GM18502 (cell line): ENCODE results near the gene LBH.

ENCODE experiments used
- ATAC-seq: cut with Tn5 transposase; IDR thresholded peaks from one replicate; pipeline ENCODE4 v1.9.1; 2021; ENCODE audit warnings: mild to moderate bottlenecking; ENCODE audit not compliant: unreplicated experiment, poor library complexity

Gene LBH

DNA sequence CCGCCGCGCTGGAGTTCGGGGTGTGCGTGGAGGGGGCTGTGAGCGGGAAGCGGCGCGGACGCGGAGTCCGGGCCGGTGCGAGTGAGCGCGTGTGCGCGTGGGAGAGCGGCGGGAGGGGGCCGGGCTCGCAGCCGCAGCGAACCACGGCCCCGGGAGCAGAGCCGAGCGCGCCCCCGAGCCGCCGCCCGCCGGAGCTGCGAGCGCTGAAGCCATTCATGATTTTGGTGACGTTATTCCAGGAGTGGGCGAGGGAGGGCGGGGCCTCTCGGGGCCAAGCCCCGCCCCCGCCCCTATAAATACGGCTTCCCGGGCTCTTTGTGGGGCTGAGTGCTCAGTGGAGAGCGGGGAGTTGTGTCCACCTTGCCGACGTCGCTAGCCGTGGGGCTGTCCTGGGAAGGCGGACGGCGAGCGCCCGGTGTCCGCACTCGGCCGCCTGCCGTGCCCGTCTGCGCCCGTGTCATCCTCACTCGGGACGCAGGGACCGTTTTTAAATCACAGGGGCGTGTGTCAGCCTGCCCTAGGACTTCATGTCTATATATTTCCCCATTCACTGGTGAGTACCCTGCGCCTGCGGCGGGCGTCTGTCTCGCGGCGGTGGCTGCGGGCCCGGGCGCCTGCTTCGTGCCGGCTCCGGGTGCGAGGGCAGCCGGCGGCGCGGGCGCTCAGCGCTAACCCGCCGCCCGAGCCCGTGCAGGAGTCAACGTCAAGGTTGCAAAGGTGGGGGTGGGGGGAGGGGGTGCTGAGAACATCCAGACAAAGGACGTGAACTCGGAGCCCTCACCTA is at the start of gene LBH:
Gene LBH (plus strand): TSS at position 323 of the 784 bp plus-strand sequence. CDS start 205 bp downstream, at position 528.
- peak; percentile 50 for ATAC-seq

DNA sequence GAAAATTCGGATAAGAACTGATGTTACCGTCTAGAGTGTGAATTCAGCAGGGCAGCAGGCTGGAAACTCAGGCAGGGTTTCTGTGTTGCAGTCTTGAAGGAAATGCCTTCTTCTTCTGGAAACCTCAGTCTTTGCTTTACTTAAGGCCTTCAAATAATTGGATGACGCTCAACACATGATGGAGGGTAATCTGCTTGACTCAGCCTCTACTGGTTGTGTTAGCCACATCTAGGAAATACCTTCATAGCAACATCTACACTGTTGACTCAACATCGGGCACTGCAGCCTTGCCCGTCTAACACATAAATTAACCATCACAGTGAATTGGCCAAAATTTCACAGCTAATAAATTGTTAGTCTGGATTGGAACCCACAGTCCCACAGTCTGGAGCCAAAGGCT is 47.3 kb upstream of the LBH start:
- ATAC-seq = no peak

DNA sequence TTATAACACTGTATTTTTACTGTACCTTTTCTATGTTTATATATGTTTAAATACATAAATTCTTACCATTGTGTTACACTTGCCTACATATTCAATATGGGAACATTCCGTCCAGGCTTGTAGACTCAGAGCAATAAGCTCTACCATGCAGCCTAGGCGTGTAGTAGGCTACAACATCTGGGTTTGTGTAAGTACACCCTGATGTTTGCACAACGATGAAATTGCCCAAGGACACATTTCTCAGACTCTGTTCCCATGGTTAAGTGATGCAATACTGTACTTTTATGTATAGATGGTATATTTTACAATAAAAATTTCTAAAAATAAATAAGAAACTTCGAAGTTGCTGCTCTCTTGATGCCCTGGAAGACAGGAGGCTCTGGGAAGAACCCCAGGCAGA is 46.2 kb upstream of the LBH start:
- ATAC-seq = no peak

DNA sequence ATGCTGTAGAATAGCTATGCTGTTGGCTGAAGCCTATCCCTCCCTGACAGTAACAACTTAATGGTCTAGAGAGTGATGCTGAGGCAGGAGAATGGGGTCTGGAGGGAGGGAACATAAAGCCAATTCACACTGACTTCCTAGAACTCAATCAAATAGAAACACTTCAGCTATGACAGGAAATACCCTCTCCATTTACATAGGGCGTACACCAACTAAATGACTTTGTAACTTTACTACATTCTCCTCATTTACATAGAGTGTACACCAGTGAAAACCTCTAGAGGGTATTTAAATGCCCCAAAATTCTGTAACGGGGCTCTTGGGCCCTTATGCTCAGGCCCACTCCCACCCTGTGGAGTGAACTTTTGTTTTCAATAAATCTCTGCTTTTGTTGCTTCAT is 43.0 kb upstream of the LBH start:
- ATAC-seq = no peak

DNA sequence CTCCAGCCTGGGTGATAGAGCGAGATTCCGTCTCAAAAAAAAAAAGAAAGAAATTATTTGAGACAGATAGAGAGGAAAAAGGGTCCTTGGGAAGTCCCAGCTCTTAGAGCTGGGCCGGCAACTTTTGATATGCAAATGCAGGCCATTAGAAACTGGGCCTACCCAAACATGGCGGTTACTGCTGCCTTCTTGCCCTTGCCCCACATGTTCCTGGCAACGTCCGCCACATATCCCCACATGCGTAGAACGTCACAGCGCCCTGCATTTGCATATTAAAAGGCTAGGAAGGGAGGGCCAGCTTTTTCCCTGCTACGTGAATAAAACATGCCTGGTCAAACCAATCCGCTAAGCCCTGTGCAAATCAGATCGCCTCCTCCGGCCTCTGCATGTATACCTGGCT is 40.7 kb upstream of the LBH start:
- no peak for ATAC-seq

DNA sequence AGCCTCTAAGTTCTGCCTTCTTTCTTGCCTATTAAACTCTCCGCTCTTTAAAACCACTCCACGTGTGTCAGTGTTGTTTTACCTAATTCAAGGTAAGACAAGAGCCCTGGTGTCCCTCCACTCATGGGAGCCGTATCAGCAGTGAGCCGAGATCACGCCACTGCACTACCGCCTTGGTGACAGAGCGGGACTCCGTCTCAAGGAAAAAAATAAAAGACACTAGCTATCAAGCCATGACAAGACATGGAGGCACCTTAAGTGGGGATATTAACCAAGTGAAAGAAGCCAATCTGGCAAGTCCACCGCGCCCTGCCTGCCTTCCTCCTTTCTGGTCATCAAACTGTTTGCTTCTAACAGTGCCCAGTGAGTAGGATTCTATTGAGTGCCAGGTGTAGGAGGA is 40.2 kb upstream of the LBH start:
- no peak for ATAC-seq

DNA sequence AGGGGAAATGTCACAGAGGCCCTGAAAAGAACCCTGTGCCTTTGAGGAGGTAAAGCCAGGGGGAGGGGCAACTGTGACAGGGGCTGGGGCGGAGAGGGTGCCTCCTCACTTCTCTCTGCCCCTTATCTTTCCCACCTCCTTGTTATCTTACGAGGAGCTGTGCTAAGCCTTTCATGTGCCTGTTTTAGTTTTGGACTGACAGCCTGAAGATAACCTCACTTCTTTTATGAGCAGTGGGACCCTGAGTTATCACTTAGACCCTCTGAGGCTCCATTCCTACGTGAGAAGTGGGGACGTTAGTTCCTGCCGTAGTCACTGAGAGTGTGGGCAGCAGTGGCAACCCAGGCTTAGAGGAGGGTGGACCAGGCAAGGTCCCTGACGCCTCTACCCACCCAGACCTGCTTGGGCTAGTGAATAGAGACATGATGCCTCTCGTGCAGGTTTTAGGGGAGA is 39.5 kb upstream of the LBH start:
- ATAC-seq = no peak

DNA sequence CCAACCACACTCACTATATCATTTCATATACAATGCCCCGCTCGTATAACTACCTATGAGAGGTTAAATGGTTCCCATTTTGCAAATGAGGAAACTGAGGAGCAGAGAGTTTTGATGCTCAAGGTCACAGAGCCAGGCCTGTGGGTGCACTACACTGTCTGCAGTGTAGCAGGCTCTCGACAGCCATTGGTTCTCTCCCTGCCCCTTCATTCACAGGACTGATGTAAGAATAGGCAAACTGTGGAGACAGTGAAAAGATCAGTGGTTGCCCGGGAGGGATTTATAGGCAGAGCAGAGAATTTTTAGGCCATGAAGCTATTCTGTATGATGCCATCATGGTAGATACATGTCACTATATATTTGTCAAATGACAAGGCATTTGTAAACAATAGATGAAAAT is 39.0 kb upstream of the LBH start:
- ATAC-seq = no peak

DNA sequence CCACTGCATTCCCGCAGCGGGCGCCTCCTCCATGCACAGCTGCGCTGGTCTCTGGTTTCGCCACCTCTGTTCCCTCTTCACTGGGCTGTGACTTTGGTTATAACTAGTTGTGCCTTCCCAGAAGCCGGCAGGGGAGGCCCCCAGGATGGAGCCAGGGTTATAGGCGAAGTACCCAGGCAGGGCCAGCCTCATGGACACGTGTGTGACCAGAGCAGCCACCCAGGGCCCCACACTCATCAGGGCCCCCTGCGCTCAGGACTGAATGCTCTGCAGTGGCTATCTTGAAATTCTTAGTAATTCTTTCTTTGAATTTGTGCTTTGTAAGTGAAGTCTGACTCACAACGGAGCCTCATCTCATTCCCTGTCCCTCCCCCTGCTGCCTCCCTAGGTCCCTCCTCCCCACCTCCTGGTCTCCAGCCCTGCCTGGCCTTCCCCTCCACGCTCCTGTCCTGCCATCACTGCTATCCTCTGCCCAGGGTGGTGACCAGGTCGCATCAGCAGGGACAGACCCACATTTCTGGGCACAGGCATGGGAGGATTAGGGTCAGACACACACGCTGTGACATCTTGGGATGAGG is 38.1 kb upstream of the LBH start:
- no peak for ATAC-seq

DNA sequence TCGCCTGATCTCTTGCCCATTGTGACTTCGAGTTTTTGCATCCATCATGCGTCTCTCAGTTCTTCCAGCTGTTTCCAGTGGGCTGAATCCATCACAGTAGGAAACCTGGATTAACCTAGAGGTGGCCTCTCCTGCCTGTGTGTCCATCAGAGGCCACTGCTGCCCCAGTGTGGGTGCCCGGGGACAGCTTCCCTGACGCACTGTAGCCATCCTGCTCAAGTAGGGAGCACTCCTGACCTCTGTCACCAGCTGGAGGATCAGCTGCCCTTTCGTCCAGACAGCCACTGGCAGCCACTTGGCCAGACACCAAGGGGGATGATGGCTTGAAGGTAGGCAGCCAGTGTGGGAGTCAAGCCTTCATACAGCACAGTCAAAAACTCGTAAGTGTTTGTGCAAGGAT is 36.9 kb upstream of the LBH start:
- no peak for ATAC-seq

DNA sequence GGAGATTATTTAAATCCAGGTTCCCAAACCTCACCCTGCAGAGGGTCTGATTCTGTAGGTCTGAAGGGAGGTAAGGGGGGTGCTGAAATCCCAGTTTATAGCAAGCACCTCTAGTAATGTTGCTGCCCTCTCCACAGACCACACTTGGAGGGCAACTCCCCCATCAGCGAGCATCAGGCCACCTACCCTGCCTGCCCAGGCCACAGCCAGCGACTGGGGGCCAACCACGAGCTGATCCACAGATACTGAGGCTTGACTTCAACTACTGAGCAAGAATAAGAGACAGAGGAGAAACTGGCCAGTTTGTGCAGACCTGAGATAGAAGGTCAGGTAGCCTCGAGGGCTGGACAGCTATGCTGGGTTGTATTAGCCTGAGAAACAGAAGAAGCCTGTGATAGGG is 36.3 kb upstream of the LBH start:
- no peak for ATAC-seq

DNA sequence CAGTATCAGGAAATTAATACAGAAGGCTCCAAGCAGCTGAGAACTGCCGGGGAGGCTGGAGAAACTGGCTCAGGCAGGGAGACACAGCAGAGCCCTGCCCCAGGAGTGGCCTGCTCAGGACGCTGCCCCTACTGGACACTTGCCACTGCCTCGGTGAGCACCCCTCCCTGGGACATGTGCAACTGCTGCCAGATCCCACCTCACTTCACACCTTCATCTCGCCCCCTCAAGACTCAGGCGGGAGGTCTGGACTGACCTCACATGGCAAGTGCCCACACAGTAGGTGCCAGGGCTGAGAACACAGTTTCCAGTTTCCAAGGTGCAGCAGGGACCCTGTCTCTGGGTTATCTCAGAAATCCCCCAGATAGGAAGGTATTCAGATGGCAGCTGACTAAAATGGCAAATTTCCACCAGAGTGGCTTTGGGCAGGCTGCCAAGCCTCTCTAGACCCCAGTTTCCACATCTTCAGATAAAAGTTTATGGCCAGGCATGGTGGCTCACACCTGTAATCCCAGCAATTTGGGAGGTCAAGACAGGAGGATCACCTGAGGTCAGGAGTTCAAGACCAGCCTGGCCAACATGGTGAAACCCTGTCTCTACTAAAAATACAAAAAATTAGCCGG is 33.7 kb upstream of the LBH start:
- no peak for ATAC-seq

DNA sequence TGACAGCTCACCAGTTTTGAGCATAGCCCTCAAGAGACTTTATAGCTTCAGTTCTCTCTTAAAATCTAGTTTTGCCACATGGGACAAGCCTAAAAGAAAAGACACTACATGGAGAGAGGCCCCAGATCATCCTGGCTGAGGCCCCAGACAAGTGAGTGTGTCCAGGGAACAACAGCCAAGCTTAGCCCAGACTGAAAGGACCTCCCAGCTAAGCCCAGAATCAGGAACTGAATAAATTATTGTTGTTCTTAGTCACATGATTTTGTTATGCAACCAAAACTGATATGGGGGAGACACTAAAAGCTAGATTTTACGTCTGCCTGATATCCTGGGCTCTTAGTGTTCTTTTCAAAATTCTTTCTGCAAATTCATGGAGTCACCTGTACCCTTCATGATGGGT is 29.3 kb upstream of the LBH start:
- no peak for ATAC-seq

DNA sequence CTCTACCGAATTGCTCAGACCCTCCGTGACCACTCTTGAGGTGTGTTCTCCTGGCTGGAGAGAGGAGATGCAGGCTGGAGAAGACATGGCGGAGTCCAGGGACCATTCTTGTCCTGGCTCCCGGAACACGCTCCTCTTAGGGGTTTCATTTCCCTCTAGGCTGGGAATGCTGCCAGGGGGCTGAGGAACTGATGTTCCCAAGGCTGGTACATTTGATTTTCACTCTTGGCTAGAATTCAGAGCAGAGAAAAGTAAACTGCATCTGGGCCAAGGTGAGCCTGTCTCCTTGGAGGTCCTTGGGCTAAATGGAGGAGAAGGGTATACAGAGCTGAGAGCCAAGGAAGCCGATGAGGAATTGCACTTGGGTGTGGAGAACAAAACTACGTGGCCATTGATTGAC is 28.2 kb upstream of the LBH start:
- ATAC-seq = no peak

DNA sequence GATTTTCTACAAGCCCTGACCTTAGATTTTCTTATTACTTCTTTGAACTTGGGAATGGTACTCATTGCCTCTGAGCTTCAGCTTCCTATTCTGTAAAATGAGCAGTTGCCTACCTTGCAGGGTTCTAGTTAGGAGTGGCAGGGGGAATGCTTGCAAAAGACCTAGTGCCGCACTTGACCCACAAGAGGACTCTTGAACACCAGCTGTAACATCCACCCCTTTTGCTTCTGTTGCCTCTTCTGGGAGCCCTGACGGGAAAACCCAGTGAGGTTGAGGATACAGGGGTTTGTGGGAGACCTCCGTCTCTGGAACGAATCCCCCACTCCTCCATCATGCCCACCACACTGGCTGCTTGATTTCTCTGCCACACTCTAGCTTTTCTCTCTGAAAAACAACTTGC is 27.1 kb upstream of the LBH start:
- no peak for ATAC-seq

DNA sequence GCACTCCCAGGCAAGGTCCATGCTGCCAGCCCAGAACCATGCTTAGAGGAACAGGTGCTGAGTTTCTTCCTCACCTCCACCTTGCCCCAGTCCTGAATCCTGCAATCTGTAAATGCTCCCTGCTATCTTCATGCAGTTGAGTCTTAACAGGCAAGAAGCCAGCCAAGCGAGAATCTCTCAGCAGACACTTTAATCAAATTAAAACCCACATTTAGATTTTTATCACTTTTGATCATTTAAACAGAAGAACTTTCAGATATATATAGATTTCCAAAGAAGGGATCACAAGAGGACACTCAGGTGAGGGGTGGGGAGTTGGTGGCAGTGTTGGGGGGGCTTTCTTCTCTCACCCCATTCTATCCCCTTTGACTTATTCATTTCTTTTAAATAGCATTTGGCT is 25.9 kb upstream of the LBH start:
- ATAC-seq = no peak

DNA sequence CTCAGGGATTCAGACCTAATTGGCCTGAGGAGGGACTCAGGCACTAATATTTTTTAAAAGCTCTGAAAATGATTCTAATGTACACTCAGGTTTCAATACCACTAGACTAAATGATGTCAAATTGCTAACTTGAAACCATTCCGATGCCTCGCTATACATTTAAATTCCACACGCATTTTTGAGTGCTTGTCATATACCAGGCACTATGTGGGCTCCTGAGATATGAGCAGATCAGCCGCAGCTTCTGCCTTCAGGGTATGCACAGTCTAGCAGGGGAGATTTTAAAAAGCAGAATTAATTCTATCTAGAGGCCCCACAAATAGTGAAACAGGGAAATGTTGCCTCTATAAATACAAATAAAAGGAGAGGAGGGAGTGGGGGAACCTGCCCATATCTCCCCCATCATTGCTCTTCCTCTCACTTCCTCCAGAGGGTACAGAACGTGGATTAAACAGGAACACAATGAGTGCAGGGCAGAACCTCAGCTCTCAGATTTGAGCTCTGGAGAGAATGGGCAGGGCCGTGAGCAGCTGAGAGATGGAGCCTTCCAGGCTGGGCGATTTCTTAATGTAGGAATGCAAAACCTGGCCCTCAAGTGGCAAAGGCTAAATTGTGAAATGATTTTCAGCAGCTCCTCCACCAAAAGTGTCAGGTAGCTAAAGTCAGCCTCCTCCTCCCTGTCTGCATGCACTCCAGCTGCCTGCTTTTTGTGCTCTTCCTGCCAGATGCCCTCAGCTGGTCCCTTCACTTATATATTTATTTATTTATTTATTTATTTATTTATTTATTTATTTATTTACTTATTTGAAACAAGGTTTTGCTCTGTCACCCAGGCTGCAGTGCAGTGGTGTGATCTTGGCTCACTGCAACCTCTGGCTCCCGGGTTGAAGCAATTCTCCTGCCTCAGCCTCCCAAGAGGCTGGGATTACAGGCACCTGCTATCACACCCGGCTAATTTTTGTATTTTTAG is 24.6 kb upstream of the LBH start:
- no peak for ATAC-seq

DNA sequence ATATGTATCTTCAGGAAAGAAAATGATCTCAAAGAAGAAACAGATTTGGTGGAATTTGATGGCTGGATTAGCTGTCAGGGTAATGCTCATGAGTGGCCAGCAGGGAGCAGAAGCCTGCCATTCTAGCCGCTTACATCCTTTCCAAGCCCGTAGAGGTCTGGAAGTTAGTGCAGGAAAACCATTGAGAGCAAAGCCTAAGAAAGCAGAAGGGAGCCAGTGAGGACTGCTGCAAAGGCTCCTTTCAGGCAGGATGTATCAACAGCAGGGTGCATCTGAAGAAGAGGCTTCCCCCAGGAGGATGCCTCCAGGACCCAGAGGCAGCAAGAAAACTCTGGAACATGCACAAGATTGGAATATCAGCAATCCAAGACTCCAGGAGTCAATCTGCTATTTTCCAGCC is 22.9 kb upstream of the LBH start:
- no peak for ATAC-seq

DNA sequence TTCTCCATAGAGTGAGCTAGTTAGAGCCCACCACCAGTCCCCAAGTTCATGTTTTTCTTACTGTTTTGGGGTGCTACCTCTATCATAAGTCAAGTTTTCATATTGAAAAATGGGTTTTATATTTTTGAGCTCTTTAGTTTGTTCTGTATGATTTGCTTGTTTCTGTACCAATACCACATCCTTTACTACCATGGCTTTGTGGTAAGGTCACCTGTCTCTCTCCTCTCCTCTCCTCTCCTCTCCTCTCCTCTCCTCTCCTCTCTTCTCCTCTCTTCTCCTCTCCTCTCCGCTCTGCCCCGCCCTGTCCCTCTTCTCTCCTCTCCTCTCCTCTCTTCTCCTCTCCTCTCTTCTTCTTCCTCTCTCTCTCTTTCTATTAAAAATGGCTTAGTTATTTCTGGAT is 22.1 kb upstream of the LBH start:
- ATAC-seq = no peak

DNA sequence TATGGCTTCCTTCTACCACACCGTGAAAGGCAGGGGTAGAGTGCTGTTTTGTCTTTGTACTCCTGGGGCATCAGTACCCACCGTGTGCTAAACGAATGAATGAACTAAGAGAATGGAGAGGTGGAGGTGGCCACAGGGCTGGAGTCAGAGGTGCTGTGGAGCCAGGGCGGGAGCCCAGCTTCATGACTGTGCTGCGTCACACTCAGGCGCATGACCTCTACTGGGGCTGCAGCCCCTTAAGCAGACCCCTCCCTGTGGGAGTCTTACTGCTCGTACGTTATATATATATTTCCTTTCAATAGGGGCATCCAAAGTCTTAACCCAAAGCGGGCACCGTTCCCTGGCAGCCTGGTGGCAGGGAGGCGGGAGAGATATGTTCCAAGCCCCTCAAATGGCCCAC is 18.0 kb upstream of the LBH start:
- ATAC-seq = no peak
